GM23338 (cell line): ENCODE data around the gene PRKAG1. TPM values are rescaled to one million over a fixed set of nuclear protein-coding genes. Genes with fewer than 3 reads are reported as not detected.

Source experiments
- ATAC-seq: fragments of 200-7000 bp; cut with Tn5 transposase; 3 replicates; pipeline ENCODE4 v1.9.1; 2020
- DNase-seq: peaks from one replicate; pipeline ENCODE4 v3.0.0-alpha.2; 2015; ENCODE audit warnings: low spot score
- H2AFZ ChIP-seq: fragments of 200-600 bp; sonication (generic); 2 replicates; pipeline ENCODE4 v1.8.0; 2016; ENCODE audit warnings: antibody characterized with exemption, mild to moderate bottlenecking, moderate library complexity
- H3F3A ChIP-seq: fragments of 200-600 bp; sonication (generic); replicated peaks from 2 replicates; pipeline ENCODE4 v1.8.0; 2017; ENCODE audit warnings: antibody characterized with exemption, mixed run types, low read depth
- H3K27ac ChIP-seq: fragments of 200-600 bp; sonication (generic); 2 replicates; pipeline ENCODE4 v1.6.1; 2016; ENCODE audit warnings: low read depth
- H3K27me3 ChIP-seq: fragments of 200-600 bp; sonication (generic); 2 replicates; pipeline ENCODE4 v1.8.0; 2016; ENCODE audit warnings: mild to moderate bottlenecking, mixed run types, moderate library complexity; ENCODE audit not compliant: insufficient read depth
- H3K36me3 ChIP-seq: fragments of 200-600 bp; sonication (generic); 2 replicates; pipeline ENCODE4 v1.8.0; 2016; ENCODE audit warnings: mild to moderate bottlenecking; ENCODE audit not compliant: insufficient read depth
- H3K4me1 ChIP-seq: fragments of 200-600 bp; sonication (generic); 2 replicates; pipeline ENCODE4 v1.8.0; 2016; ENCODE audit warnings: mild to moderate bottlenecking, moderate library complexity; ENCODE audit not compliant: insufficient read depth
- H3K4me2 ChIP-seq: fragments of 200-600 bp; sonication (generic); 2 replicates; pipeline ENCODE4 v1.7.1; 2017; ENCODE audit warnings: mixed run types
- H3K4me3 ChIP-seq: fragments of 200-600 bp; sonication (generic); 2 replicates; pipeline ENCODE4 v1.6.1; 2016; ENCODE audit warnings: mixed run types
- H3K79me2 ChIP-seq: fragments of 200-600 bp; sonication (generic); replicated peaks from 2 replicates; pipeline ENCODE4 v1.8.0; 2017; ENCODE audit warnings: mild to moderate bottlenecking; ENCODE audit not compliant: insufficient read depth
- H3K9me2 ChIP-seq: fragments of 200-600 bp; sonication (generic); 2 replicates; pipeline ENCODE4 v1.8.0; 2017; ENCODE audit not compliant: insufficient read depth
- H4K20me1 ChIP-seq: fragments of 200-600 bp; sonication (generic); replicated peaks from 2 replicates; pipeline ENCODE4 v1.8.0; 2017; ENCODE audit warnings: mild to moderate bottlenecking; ENCODE audit not compliant: insufficient read depth
- H3K27ac Mint-ChIP-seq: 2 replicates; pipeline ENCODE4 v1.8.0; 2020; ENCODE audit warnings: inconsistent platforms, mild to moderate bottlenecking, moderate library complexity, mixed read lengths
- H3K27me3 Mint-ChIP-seq: 3 replicates; pipeline ENCODE4 v1.8.0; 2022; ENCODE audit warnings: low read depth, mild to moderate bottlenecking, moderate library complexity, mixed read lengths, inconsistent platforms; ENCODE audit not compliant: insufficient read depth, poor library complexity
- H3K36me3 Mint-ChIP-seq: 3 replicates; pipeline ENCODE4 v1.8.0; 2021; ENCODE audit warnings: low read depth, mild to moderate bottlenecking, inconsistent platforms, moderate library complexity, mixed read lengths
- H3K4me1 Mint-ChIP-seq: 3 replicates; pipeline ENCODE4 v1.8.0; 2020; ENCODE audit warnings: mild to moderate bottlenecking, inconsistent platforms, mixed read lengths
- H3K4me3 Mint-ChIP-seq: 3 replicates; pipeline ENCODE4 v1.8.0; 2021; ENCODE audit warnings: moderate library complexity, mild to moderate bottlenecking, inconsistent platforms, mixed read lengths
- H3K9me3 Mint-ChIP-seq: 3 replicates; pipeline ENCODE4 v1.8.0; 2020; ENCODE audit warnings: moderate library complexity, mild to moderate bottlenecking, inconsistent platforms, mixed read lengths
- CREB1 ChIP-seq: fragments of 250-450 bp; sonication (Bioruptor Pico); IDR thresholded peaks from 2 replicates; pipeline ENCODE4 v1.5.0; 2020; ENCODE audit warnings: low read depth, mild to moderate bottlenecking, moderate library complexity
- EZH2 ChIP-seq: fragments of 200-600 bp; sonication (generic); IDR thresholded peaks from one replicate; pipeline ENCODE4 v1.8.0; 2017; ENCODE audit warnings: antibody characterized with exemption, mild to moderate bottlenecking, low read depth; ENCODE audit not compliant: unreplicated experiment
- EZH2phosphoT487 ChIP-seq: fragments of 200-600 bp; sonication (generic); IDR thresholded peaks from one replicate; pipeline ENCODE4 v1.8.1; 2018; ENCODE audit warnings: antibody characterized with exemption; ENCODE audit not compliant: unreplicated experiment
- JUNB ChIP-seq: IDR thresholded peaks from one replicate; pipeline ENCODE4 v1.6.1; 2016; ENCODE audit warnings: antibody characterized with exemption; ENCODE audit not compliant: unreplicated experiment
- NANOG ChIP-seq: IDR thresholded peaks from 2 replicates; pipeline ENCODE4 v1.6.1; 2016; ENCODE audit warnings: antibody characterized with exemption, borderline replicate concordance
- POLR2AphosphoS5 ChIP-seq: IDR thresholded peaks from 2 replicates; pipeline ENCODE4 v1.6.1; 2016; ENCODE audit warnings: antibody characterized with exemption, low read depth
- STAT1 ChIP-seq: IDR thresholded peaks from one replicate; pipeline ENCODE4 v1.6.1; 2016; ENCODE audit warnings: antibody characterized with exemption; ENCODE audit not compliant: unreplicated experiment
- ZNF331 ChIP-seq: fragments of 250-450 bp; sonication (Bioruptor Pico); IDR thresholded peaks from 2 replicates; pipeline ENCODE4 v1.5.0; 2020; ENCODE audit warnings: low read depth, mild to moderate bottlenecking, moderate library complexity
- polyA plus RNA-seq: library from polyadenylated mRNA; unstranded; fragments of >200 nt; fragmentation: Nextera tagmentation; extraction: Ambion mirVana; gene quantifications from 2 replicates; pipeline ENCODE4 v1.2.1, GENCODE V29; 2016
- total RNA-seq: library from RNA; depleted of rRNA; stranded (reverse); fragments of >200 nt; shearing (Covaris generic); gene quantifications from 2 replicates; pipeline ENCODE4 v1.2.3, GENCODE V29; 2014
- TF ChIP-seq, protein P1 (sequence below): IDR thresholded peaks from 2 replicates; pipeline ENCODE4 v1.6.1; 2016; ENCODE audit warnings: antibody characterized with exemption
- TF ChIP-seq, protein P2 (sequence below): fragments of 250-450 bp; sonication (Bioruptor Pico); IDR thresholded peaks from 2 replicates; pipeline ENCODE4 v1.5.0; 2020; ENCODE audit warnings: mild to moderate bottlenecking, moderate library complexity
- TF ChIP-seq, protein P3 (sequence below), 2 experiments: fragments of 200-600 bp in 1 of 2; sonication (generic) in 1 of 2; conservative IDR thresholded peaks; 2 replicates each; pipeline versions ENCODE4 v1.5.1 to v1.6.1; 2016 to 2017; ENCODE audit warnings: antibody characterized with exemption in 2 of 2, low read depth in 2 of 2, mild to moderate bottlenecking in 2 of 2, moderate library complexity in 1 of 2
- TF ChIP-seq, protein P4 (sequence below): IDR thresholded peaks from one replicate; pipeline ENCODE4 v1.6.1; 2018; ENCODE audit warnings: antibody characterized with exemption; ENCODE audit not compliant: unreplicated experiment

The PRKAG1 gene
- total and polyA plus RNA-seq, 2 experiments from 2014 or later = 19.9 to 35.4 TPM

DNA sequence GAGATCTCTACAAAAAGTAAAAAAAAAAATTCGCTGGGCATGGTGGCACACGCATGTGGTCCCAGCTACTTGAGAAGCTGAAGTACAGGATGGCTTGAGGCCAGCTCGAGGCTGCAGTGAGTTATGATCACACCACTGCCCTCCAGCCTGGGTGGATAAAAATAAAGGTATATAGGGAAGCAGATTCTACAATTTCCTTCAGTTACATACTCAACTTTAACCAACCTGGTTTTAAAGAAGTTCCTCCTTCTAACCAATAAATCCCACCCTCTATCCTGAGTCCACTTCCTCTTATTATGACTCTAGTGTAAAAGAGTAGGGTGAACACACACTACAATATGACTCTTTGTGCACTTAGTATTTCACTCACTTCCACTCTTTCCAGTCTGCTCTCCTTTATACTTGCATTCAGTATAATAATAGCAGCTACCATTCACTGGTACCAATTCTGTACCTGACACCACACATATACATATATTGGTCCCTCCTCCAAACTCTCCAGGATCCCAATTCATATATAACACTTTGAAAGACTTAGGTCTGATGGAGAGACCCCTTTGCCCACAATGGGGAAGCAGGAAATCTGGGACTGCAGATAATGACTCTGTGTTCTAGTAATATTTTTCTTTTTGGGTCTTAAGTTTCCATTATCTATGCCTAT is 63.6 kb downstream of the PRKAG1 start:
- TF ChIP-seq, protein P1, sequence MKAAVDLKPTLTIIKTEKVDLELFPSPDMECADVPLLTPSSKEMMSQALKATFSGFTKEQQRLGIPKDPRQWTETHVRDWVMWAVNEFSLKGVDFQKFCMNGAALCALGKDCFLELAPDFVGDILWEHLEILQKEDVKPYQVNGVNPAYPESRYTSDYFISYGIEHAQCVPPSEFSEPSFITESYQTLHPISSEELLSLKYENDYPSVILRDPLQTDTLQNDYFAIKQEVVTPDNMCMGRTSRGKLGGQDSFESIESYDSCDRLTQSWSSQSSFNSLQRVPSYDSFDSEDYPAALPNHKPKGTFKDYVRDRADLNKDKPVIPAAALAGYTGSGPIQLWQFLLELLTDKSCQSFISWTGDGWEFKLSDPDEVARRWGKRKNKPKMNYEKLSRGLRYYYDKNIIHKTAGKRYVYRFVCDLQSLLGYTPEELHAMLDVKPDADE = no peak
- TF ChIP-seq STAT1 (no peak), ZNF331 (CRISPR knock-in tag) (no peak), JUNB (no peak), CREB1 (CRISPR knock-in tag) (no peak), POLR2AphosphoS5 (no peak), EZH2phosphoT487 (no peak), EZH2 (no peak), NANOG (no peak)
- TF ChIP-seq, protein P2, sequence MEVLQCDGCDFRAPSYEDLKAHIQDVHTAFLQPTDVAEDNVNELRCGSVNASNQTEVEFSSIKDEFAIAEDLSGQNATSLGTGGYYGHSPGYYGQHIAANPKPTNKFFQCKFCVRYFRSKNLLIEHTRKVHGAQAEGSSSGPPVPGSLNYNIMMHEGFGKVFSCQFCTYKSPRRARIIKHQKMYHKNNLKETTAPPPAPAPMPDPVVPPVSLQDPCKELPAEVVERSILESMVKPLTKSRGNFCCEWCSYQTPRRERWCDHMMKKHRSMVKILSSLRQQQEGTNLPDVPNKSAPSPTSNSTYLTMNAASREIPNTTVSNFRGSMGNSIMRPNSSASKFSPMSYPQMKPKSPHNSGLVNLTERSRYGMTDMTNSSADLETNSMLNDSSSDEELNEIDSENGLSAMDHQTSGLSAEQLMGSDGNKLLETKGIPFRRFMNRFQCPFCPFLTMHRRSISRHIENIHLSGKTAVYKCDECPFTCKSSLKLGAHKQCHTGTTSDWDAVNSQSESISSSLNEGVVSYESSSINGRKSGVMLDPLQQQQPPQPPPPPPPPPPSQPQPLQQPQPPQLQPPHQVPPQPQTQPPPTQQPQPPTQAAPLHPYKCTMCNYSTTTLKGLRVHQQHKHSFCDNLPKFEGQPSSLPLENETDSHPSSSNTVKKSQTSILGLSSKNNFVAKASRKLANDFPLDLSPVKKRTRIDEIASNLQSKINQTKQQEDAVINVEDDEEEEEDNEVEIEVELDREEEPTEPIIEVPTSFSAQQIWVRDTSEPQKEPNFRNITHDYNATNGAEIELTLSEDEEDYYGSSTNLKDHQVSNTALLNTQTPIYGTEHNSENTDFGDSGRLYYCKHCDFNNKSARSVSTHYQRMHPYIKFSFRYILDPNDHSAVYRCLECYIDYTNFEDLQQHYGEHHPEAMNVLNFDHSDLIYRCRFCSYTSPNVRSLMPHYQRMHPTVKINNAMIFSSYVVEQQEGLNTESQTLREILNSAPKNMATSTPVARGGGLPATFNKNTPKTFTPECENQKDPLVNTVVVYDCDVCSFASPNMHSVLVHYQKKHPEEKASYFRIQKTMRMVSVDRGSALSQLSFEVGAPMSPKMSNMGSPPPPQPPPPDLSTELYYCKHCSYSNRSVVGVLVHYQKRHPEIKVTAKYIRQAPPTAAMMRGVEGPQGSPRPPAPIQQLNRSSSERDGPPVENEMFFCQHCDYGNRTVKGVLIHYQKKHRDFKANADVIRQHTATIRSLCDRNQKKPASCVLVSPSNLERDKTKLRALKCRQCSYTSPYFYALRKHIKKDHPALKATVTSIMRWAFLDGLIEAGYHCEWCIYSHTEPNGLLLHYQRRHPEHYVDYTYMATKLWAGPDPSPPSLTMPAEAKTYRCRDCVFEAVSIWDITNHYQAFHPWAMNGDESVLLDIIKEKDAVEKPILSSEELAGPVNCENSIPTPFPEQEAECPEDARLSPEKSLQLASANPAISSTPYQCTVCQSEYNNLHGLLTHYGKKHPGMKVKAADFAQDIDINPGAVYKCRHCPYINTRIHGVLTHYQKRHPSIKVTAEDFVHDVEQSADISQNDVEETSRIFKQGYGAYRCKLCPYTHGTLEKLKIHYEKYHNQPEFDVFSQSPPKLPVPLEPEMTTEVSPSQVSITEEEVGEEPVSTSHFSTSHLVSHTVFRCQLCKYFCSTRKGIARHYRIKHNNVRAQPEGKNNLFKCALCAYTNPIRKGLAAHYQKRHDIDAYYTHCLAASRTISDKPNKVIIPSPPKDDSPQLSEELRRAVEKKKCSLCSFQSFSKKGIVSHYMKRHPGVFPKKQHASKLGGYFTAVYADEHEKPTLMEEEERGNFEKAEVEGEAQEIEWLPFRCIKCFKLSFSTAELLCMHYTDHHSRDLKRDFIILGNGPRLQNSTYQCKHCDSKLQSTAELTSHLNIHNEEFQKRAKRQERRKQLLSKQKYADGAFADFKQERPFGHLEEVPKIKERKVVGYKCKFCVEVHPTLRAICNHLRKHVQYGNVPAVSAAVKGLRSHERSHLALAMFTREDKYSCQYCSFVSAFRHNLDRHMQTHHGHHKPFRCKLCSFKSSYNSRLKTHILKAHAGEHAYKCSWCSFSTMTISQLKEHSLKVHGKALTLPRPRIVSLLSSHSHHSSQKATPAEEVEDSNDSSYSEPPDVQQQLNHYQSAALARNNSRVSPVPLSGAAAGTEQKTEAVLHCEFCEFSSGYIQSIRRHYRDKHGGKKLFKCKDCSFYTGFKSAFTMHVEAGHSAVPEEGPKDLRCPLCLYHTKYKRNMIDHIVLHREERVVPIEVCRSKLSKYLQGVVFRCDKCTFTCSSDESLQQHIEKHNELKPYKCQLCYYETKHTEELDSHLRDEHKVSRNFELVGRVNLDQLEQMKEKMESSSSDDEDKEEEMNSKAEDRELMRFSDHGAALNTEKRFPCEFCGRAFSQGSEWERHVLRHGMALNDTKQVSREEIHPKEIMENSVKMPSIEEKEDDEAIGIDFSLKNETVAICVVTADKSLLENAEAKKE (CRISPR knock-in tag) = no peak
- TF ChIP-seq, protein P3, sequence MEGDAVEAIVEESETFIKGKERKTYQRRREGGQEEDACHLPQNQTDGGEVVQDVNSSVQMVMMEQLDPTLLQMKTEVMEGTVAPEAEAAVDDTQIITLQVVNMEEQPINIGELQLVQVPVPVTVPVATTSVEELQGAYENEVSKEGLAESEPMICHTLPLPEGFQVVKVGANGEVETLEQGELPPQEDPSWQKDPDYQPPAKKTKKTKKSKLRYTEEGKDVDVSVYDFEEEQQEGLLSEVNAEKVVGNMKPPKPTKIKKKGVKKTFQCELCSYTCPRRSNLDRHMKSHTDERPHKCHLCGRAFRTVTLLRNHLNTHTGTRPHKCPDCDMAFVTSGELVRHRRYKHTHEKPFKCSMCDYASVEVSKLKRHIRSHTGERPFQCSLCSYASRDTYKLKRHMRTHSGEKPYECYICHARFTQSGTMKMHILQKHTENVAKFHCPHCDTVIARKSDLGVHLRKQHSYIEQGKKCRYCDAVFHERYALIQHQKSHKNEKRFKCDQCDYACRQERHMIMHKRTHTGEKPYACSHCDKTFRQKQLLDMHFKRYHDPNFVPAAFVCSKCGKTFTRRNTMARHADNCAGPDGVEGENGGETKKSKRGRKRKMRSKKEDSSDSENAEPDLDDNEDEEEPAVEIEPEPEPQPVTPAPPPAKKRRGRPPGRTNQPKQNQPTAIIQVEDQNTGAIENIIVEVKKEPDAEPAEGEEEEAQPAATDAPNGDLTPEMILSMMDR (conservative IDR thresholded peaks at IDR 0.05; ENCODE audit: low read depth in 2 of 2) = no peak
- TF ChIP-seq, protein P4, sequence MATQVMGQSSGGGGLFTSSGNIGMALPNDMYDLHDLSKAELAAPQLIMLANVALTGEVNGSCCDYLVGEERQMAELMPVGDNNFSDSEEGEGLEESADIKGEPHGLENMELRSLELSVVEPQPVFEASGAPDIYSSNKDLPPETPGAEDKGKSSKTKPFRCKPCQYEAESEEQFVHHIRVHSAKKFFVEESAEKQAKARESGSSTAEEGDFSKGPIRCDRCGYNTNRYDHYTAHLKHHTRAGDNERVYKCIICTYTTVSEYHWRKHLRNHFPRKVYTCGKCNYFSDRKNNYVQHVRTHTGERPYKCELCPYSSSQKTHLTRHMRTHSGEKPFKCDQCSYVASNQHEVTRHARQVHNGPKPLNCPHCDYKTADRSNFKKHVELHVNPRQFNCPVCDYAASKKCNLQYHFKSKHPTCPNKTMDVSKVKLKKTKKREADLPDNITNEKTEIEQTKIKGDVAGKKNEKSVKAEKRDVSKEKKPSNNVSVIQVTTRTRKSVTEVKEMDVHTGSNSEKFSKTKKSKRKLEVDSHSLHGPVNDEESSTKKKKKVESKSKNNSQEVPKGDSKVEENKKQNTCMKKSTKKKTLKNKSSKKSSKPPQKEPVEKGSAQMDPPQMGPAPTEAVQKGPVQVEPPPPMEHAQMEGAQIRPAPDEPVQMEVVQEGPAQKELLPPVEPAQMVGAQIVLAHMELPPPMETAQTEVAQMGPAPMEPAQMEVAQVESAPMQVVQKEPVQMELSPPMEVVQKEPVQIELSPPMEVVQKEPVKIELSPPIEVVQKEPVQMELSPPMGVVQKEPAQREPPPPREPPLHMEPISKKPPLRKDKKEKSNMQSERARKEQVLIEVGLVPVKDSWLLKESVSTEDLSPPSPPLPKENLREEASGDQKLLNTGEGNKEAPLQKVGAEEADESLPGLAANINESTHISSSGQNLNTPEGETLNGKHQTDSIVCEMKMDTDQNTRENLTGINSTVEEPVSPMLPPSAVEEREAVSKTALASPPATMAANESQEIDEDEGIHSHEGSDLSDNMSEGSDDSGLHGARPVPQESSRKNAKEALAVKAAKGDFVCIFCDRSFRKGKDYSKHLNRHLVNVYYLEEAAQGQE = no peak
- H3F3A ChIP-seq = 0 out of 2 replicates have a peak, but pooled peaks cover 2% of the 10 kb centered on the region
- Mint-ChIP-seq H3K36me3 (peaks cover 43% of the 10 kb centered on the region), H3K9me3 (no peaks in the 10 kb centered on the region; the same call in 2 of the 3 replicates), H3K4me1 (peaks cover 27% of the 10 kb centered on the region), H3K27ac (no peak overlapping the region), H3K4me3 (peak overlapping the region; percentile 97), H3K27me3 (peaks cover 19% of the 10 kb centered on the region)
- no peak for DNase-seq
- H2AFZ ChIP-seq = no peak overlapping the region
- peaks cover 69% of the 10 kb centered on the region for H3K79me2 ChIP-seq
- H3K4me3 ChIP-seq = peak overlapping the region; percentile 87; the same call in 1 of the 2 replicates
- ATAC-seq = no peak
- H3K27me3 ChIP-seq = no peaks in the 10 kb centered on the region
- H3K27ac ChIP-seq = 0 out of 2 replicates have a peak overlapping the region, but pooled peaks have one; percentile 83
- peaks cover 41% of the 10 kb centered on the region for H4K20me1 ChIP-seq
- peaks cover 11% of the 10 kb centered on the region; the same call in 1 of the 2 replicates for H3K36me3 ChIP-seq
- H3K4me1 ChIP-seq = peaks cover 15% of the 10 kb centered on the region
- H3K9me2 ChIP-seq = no peaks in the 10 kb centered on the region
- peak overlapping the region; percentile 74 for H3K4me2 ChIP-seq
